Neural crest cell (in vitro differentiated cells): Measurements from ENCODE around the gene RTN4R. TPM values are rescaled to one million over a fixed set of nuclear protein-coding genes. Genes with fewer than 3 reads are reported as not detected.

Experiments used
- DNase-seq: peaks from one replicate; pipeline ENCODE4 v3.0.0; 2021; ENCODE audit warnings: low read depth, mixed read lengths, low spot score
- H3K27ac Mint-ChIP-seq: one replicate; pipeline ENCODE4 v1.8.0; 2021; ENCODE audit warnings: mild to moderate bottlenecking, mixed read lengths; ENCODE audit not compliant: unreplicated experiment
- H3K27me3 Mint-ChIP-seq: 2 replicates; pipeline ENCODE4 v1.8.0; 2021; ENCODE audit warnings: low read depth, mild to moderate bottlenecking, mixed read lengths
- H3K36me3 Mint-ChIP-seq: 2 replicates; pipeline ENCODE4 v1.8.0; 2021; ENCODE audit warnings: low read depth, mild to moderate bottlenecking, mixed read lengths
- H3K4me1 Mint-ChIP-seq: 2 replicates; pipeline ENCODE4 v1.8.0; 2021; ENCODE audit warnings: mixed read lengths
- H3K4me3 Mint-ChIP-seq: one replicate; pipeline ENCODE4 v1.8.0; 2021; ENCODE audit warnings: mild to moderate bottlenecking, mixed read lengths
- H3K9me3 Mint-ChIP-seq: 2 replicates; pipeline ENCODE4 v1.8.0; 2021; ENCODE audit warnings: mixed read lengths
- total RNA-seq: library from RNA; stranded (reverse); gene quantifications from 2 replicates; pipeline ENCODE4 v1.2.1, GENCODE V29; 2021
- TF ChIP-seq, protein P1 (sequence below): fragments of 200-600 bp; sonication (generic); conservative IDR thresholded peaks from 2 replicates; pipeline ENCODE4 v1.5.0; 2021; ENCODE audit warnings: antibody characterized with exemption, mild to moderate bottlenecking

The RTN4R gene
- total RNA-seq, 1 donor from 2014 or later: 19.0 TPM

DNA sequence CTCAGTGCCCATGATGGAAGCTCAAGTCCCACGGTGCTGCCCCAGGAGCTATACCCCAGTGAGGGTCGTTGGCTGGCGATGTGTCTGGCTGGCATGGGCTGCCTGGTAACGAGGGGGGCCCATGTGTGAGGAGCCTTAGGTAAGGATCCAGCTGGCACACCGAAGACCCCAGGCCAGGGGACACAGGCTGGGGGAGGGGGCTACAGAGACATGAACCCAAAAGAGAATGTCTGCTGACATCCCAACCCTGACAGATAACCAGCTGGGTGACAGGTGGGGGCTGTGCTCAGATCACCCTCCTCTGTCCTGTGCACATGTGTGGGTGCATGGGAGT is 39.2 kb downstream of the RTN4R start:
- TF ChIP-seq, protein P1, sequence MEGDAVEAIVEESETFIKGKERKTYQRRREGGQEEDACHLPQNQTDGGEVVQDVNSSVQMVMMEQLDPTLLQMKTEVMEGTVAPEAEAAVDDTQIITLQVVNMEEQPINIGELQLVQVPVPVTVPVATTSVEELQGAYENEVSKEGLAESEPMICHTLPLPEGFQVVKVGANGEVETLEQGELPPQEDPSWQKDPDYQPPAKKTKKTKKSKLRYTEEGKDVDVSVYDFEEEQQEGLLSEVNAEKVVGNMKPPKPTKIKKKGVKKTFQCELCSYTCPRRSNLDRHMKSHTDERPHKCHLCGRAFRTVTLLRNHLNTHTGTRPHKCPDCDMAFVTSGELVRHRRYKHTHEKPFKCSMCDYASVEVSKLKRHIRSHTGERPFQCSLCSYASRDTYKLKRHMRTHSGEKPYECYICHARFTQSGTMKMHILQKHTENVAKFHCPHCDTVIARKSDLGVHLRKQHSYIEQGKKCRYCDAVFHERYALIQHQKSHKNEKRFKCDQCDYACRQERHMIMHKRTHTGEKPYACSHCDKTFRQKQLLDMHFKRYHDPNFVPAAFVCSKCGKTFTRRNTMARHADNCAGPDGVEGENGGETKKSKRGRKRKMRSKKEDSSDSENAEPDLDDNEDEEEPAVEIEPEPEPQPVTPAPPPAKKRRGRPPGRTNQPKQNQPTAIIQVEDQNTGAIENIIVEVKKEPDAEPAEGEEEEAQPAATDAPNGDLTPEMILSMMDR: no peak
- Mint-ChIP-seq H3K27me3 (no peaks in the 10 kb centered on the region), H3K9me3 (peaks cover 9% of the 10 kb centered on the region), H3K4me1 (no peaks in the 10 kb centered on the region), H3K27ac (no peak overlapping the region), H3K36me3 (no peaks in the 10 kb centered on the region), H3K4me3 (no peak overlapping the region)
- DNase-seq: no peak

DNA sequence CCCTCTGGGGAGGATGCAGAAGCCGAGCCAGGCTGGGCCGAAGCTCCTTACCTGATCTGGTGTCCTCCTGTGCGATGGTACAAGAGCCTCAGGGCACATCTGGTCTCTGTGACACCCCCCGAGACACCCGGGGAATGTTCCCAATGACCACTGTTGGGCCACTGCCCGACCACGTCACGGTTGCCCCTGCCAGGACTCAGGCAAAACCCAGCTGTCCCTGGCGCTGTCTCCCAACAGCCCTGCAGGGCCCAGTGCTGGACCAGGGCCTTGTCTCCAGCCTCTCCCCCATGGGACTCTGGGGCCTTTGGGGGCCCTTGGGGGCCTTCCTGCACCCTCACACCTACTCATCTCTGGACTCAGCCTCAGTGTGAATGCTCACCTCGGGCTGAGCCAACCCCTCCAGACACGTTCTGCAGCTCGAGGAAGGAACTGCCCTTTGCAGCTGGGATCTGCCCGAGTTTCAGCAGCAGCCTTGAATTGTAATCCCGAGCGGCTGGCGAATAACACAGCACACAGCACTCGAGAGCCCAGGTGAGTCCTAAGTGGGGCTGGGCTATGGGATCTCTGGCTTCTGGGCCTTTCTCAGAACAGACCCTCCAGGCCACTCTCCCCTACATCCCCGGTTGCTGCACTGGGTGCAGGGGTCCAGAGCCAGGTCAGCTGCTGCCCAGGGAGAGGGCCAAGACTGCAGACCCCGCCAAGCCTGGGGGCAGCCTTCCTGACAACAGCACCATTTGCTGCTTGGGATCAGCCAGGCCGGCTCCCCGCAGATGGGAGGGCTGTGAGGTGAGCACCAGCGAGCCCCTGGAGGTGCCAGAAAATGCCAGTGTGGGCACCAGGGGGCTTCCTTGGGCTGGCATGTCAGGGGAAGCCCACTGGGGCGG is 39.8 kb downstream of the RTN4R start:
- no peak for DNase-seq
- peaks cover 9% of the 10 kb centered on the region for H3K9me3 Mint-ChIP-seq
- H3K4me3 Mint-ChIP-seq: no peak overlapping the region
- no peaks in the 10 kb centered on the region for H3K36me3 Mint-ChIP-seq
- no peaks in the 10 kb centered on the region for H3K4me1 Mint-ChIP-seq
- TF ChIP-seq, protein P1: no peak
- peak overlapping the region; percentile 75 for H3K27ac Mint-ChIP-seq
- no peaks in the 10 kb centered on the region for H3K27me3 Mint-ChIP-seq

DNA sequence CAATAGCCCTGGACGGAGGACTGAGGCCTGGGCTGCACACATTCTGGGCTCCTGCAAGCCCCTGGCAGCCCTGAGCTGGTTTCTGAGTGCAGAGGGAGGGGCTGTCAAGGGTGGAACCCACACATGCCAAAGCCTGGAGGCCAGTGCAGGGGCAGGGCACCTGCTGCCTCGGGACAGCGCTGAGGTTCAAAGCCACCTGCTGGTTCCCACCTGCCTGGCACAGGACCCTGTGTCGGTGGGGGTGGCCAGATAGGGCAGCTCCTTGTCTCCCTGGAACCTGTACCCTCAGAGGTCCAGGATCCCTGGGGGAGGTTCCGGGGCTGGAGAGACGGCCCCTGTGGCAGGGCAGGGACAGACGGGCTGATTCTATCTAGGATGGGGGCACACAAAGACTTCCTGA is 40.8 kb downstream of the RTN4R start:
- no peaks in the 10 kb centered on the region for H3K36me3 Mint-ChIP-seq
- no peaks in the 10 kb centered on the region for H3K27me3 Mint-ChIP-seq
- no peaks in the 10 kb centered on the region for H3K4me1 Mint-ChIP-seq
- no peak overlapping the region for H3K4me3 Mint-ChIP-seq
- H3K9me3 Mint-ChIP-seq: peaks cover 9% of the 10 kb centered on the region
- TF ChIP-seq, protein P1: no peak
- no peak overlapping the region for H3K27ac Mint-ChIP-seq
- no peak for DNase-seq

DNA sequence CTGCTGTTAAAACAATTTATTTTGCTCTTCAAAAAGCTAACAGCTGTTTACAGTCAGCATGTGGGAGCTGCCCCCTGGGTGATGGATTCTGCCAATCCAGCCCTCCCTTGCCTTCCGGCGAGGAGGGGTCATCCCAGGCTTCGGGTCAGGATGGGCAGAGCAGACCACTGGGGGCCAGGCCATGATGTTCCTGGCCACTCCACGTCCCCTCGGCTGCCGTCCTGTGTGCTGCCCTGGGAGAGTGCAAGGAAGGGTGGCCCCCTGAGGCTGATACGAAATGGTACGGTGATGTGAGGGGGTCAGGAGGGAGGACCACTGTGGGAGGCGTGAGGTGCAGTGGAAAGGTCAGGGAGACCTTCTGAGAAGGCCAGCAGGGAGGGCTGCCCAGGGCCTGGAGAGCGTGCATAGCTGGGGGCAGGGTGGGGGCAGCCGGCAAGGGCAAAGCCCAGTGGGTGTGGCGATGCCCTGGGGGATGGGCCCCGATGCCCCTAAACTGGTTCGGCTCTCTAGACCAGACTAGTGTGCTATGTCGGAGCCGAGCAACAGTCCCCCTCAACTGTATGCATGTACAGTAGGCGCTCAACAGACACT is 41.3 kb downstream of the RTN4R start:
- no peak for DNase-seq
- no peaks in the 10 kb centered on the region for H3K4me1 Mint-ChIP-seq
- H3K36me3 Mint-ChIP-seq: no peaks in the 10 kb centered on the region
- H3K4me3 Mint-ChIP-seq: no peak overlapping the region
- no peak overlapping the region for H3K27ac Mint-ChIP-seq
- H3K27me3 Mint-ChIP-seq: no peaks in the 10 kb centered on the region
- peaks cover 9% of the 10 kb centered on the region for H3K9me3 Mint-ChIP-seq
- TF ChIP-seq, protein P1: no peak

DNA sequence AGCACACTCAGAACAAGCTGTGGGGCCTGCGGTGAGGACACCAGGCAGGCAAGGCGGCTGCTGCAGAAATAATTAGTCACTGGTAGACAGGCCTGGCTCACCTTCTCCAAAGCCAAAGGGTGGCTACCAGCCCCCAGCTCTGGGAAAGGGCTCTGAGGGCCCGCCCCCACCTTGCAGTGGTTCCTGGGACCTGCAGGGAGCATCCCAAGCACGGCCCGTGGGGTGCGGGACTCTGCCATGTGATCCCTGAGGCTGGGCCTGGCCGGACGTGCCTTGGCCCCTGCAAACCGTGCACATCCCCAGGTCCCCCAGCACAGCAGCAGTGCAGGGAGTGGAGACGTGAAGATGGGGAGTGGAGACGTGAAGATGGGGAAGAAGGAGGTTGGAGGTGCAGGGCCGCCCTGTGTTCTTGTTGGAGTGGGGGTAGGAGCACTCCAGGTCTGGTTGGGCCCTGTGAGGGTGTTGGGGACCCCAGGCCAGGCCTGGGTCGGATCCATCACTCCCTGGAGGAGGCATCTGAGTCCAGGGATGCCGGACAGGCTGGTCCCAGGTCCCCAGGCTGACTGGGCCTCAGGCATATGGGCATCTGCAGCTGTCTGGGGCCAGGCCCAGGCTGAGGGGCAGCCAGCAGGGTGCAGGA is 41.9 kb downstream of the RTN4R start:
- no peak for DNase-seq
- Mint-ChIP-seq H3K9me3 (peaks cover 9% of the 10 kb centered on the region), H3K27me3 (no peaks in the 10 kb centered on the region), H3K36me3 (no peaks in the 10 kb centered on the region), H3K4me3 (no peak overlapping the region), H3K27ac (no peak overlapping the region), H3K4me1 (no peaks in the 10 kb centered on the region)
- TF ChIP-seq, protein P1: no peak
